B cell (primary cell): ENCODE results near the gene F2R. TPM values are rescaled to one million over a fixed set of nuclear protein-coding genes. Genes with fewer than 3 reads are reported as not detected.

ENCODE experiments used
- ATAC-seq: fragments of 200-7000 bp; cut with Tn5 transposase; one replicate; pipeline ENCODE4 v1.10.0; 2021; ENCODE audit warnings: low read depth, mild to moderate bottlenecking, moderate number of reproducible peaks, moderate library complexity
- CTCF ChIA-PET: fragments of 350-600 bp; sonication (Branson Sonifier 250); formaldehyde crosslinking; loops from one replicate; lab custom pipeline; 2021; ENCODE audit warnings: antibody characterized with exemption, inconsistent platforms; lab: Charles Lee
- POLR2A ChIA-PET: fragments of 350-600 bp; sonication (Branson Sonifier 250); formaldehyde crosslinking; loops from one replicate; lab custom pipeline; 2021; ENCODE audit warnings: antibody characterized with exemption; lab: Charles Lee
- DNase-seq: peaks from one replicate; pipeline ENCODE4 v3.0.0; 2013
- H2AFZ ChIP-seq: 2 replicates; pipeline ENCODE4 v1.6.1; 2012; ENCODE audit warnings: mild to moderate bottlenecking, low read depth, low read length; ENCODE audit not compliant: insufficient read depth, poor library complexity, severe bottlenecking
- H3K27ac ChIP-seq, 2 donors: 1 replicate in 1 of 2; 2 replicates in 1 of 2; pipeline ENCODE4 v1.5.1; 2012 to 2013; ENCODE audit warnings: low read length in 2 of 2, mild to moderate bottlenecking in 2 of 2, moderate library complexity in 1 of 2
- H3K27me3 ChIP-seq, 4 experiments: fragments of 200-600 bp in 1 of 4; sonication (generic) in 1 of 4; replicated peaks in 1 of 4; 1 replicate in 2 of 4; 2 replicates in 2 of 4; pipeline versions ENCODE4 v1.6.1 to v1.7.0; 2013 to 2016; ENCODE audit warnings: low read length in 3 of 4, mild to moderate bottlenecking in 2 of 4, mixed read lengths in 1 of 4, moderate library complexity in 1 of 4; ENCODE audit not compliant: insufficient read depth in 4 of 4, control insufficient read depth in 3 of 4; ENCODE audit errors: control extremely low read depth in 1 of 4
- H3K36me3 ChIP-seq, 2 experiments: replicated peaks in 1 of 2; 1 replicate in 1 of 2; 2 replicates in 1 of 2; pipeline versions ENCODE4 v1.6.1 to v1.7.1; 2013; ENCODE audit warnings: low read length in 1 of 2; ENCODE audit not compliant: insufficient read depth in 2 of 2, control insufficient read depth in 1 of 2; ENCODE audit errors: control extremely low read depth in 1 of 2, extremely low read depth in 1 of 2
- H3K4me1 ChIP-seq, 2 donors: fragments of 200-600 bp in 1 of 2; sonication (generic) in 1 of 2; 1 replicate in 1 of 2; 2 replicates in 1 of 2; pipeline versions ENCODE4 v1.5.1 to v1.6.1; 2013 to 2017; ENCODE audit warnings: low read length in 2 of 2; ENCODE audit not compliant: control insufficient read depth in 2 of 2, insufficient read depth in 2 of 2
- H3K4me2 ChIP-seq: replicated peaks from 2 replicates; pipeline ENCODE3; 2012; ENCODE audit warnings: mild to moderate bottlenecking, low read depth, low read length; ENCODE audit not compliant: poor library complexity, severe bottlenecking
- H3K4me3 ChIP-seq, 5 experiments: fragments of 200-600 bp in 1 of 5; sonication (generic) in 1 of 5; 1 replicate in 3 of 5; 2 replicates in 2 of 5; pipeline versions ENCODE4 v1.5.1 to v1.7.0; 2011 to 2016; ENCODE audit warnings: low read length in 4 of 5, mild to moderate bottlenecking in 4 of 5, low read depth in 2 of 5, control low read depth in 1 of 5, moderate library complexity in 1 of 5; ENCODE audit not compliant: insufficient read depth in 1 of 5; ENCODE audit errors: control extremely low read depth in 1 of 5, extremely low read depth in 1 of 5
- H3K79me2 ChIP-seq: fragments of 200-600 bp; sonication (generic); one replicate; pipeline ENCODE4 v1.6.0; 2016; ENCODE audit warnings: low read length; ENCODE audit not compliant: control insufficient read depth, insufficient read depth
- H3K9ac ChIP-seq: fragments of 200-600 bp; sonication (generic); 2 replicates; pipeline ENCODE4 v1.6.1; 2017; ENCODE audit warnings: mild to moderate bottlenecking, low read length, moderate library complexity
- H3K9me3 ChIP-seq, 3 donors: one replicate each; pipeline versions ENCODE4 v1.6.1 to v1.7.1; 2013; ENCODE audit warnings: low read length in 2 of 3; ENCODE audit not compliant: control insufficient read depth in 2 of 3, insufficient read depth in 1 of 3; ENCODE audit errors: control extremely low read depth in 1 of 3
- H4K20me1 ChIP-seq: 2 replicates; pipeline ENCODE4 v1.6.0; 2012; ENCODE audit warnings: mild to moderate bottlenecking, low read length; ENCODE audit not compliant: insufficient read depth, control insufficient read depth, poor library complexity, severe bottlenecking
- H3K27ac Mint-ChIP-seq: one replicate; pipeline ENCODE4 v1.8.0; 2021; ENCODE audit warnings: mixed read lengths
- H3K27me3 Mint-ChIP-seq: one replicate; pipeline ENCODE4 v1.8.0; 2021; ENCODE audit warnings: mixed read lengths
- H3K4me1 Mint-ChIP-seq: one replicate; pipeline ENCODE4 v1.8.0; 2021; ENCODE audit warnings: mixed read lengths
- H3K4me3 Mint-ChIP-seq: one replicate; pipeline ENCODE4 v1.8.0; 2021; ENCODE audit warnings: mixed read lengths
- H3K9me3 Mint-ChIP-seq: one replicate; pipeline ENCODE4 v1.8.0; 2022; ENCODE audit warnings: mixed read lengths; ENCODE audit not compliant: insufficient read depth
- EZH2 ChIP-seq: IDR thresholded peaks from 2 replicates; pipeline ENCODE4 v1.6.1; 2012; ENCODE audit warnings: borderline replicate concordance, low read depth, mild to moderate bottlenecking, moderate library complexity, low read length; ENCODE audit not compliant: insufficient read depth, poor library complexity, severe bottlenecking
- WGBS: methylation state at CpG from one replicate; pipeline ENCODE4 v1.1.5; 2013; ENCODE audit warnings: missing lambda C conversion rate; ENCODE audit not compliant: insufficient coverage; 5-methylcytosine and 5-hydroxymethylcytosine counted together
- intact Hi-C: fragments of 100-400 bp; cut with micrococcal nuclease; formaldehyde crosslinking; loops from one replicate; pipeline ENCODE4 v1.10.0; 2022
- polyA plus RNA-seq: library from polyadenylated mRNA; depleted of rRNA; stranded (reverse); fragments of >200 nt; gene quantifications from 2 replicates; pipeline ENCODE4 v1.2.3, GENCODE V29; 2012
- total RNA-seq, 2 donors: library from RNA; stranded (reverse); fragments of 120-200 nt in 1 of 2; gene quantifications; 1 replicate in 1 of 2; 2 replicates in 1 of 2; pipeline versions ENCODE4 v1.2.3 to v1.2.4, GENCODE V29; 2013 to 2022
- TF ChIP-seq, protein P1 (sequence below): fragments of 200-600 bp; IDR thresholded peaks from one replicate; pipeline ENCODE4 v1.8.0; 2022; ENCODE audit warnings: antibody characterized with exemption, mild to moderate bottlenecking

F2R gene
- total and polyA plus RNA-seq, 2 donors (not counting 1 experiment from before 2014, with no cell fraction given), result 0.25 to 1.4 TPM

DNA sequence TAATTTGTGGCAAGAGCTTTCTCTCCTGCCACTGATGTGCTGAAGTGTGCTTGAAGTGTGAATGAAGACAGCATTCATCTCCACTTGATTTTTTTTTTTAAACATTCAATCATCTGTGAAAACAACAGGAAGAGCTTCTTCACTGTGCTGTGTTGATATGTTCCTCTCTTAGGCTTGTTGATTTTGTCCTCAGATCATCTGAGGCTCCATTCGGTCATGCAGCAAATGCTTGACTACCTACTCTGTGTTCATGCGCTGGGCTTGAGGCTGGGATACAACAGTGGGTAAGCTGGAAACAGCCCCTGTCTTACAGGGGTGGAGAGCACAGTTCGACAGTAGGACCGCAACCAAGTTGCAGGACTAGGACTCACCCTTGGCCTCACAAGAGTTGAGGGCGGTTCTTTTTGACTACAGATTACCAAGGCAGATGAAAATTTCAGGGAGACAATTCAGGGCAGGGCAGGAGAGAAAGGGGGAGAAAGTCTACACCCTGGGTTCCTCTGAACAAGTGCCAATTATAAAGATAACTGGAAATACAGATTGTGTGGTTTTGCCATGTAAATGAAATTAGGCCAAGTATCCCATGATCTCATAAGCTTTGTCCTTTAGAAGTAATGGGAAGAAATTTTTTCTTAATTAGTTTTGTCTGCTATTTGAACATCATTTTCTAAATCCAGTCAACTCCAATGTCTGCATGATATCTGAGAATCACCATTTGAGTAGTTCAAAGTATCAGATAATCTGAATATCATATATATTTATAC is 31.0 kb upstream of the F2R start:
- H3K4me3 ChIP-seq, result no peak overlapping the region
- no peaks in the 10 kb centered on the region for H3K79me2 ChIP-seq
- Mint-ChIP-seq H3K9me3 (no peaks in the 10 kb centered on the region), H3K4me3 (no peak overlapping the region), H3K4me1 (peaks cover 12% of the 10 kb centered on the region), H3K27ac (no peak overlapping the region), H3K27me3 (peaks cover under 1% of the 10 kb centered on the region)
- H3K27ac ChIP-seq, result no peak overlapping the region
- DNase-seq, result no peak
- no peak for ATAC-seq
- whole genome bisulfite sequencing, result 79% methylated on average over 5 of the region's 5 CpGs
- H3K9ac ChIP-seq, result no peak overlapping the region
- no peaks in the 10 kb centered on the region for H3K27me3 ChIP-seq
- ChIA-PET POLR2A (no interaction called here), CTCF (no interaction called here)
- no peak overlapping the region for H3K4me2 ChIP-seq
- H3K36me3 ChIP-seq, result peaks cover 0 to 10% of the 10 kb centered on the region in 2 experiments
- H4K20me1 ChIP-seq, result no peaks in the 10 kb centered on the region
- H3K4me1 ChIP-seq, result peaks cover 3 to 8% of the 10 kb centered on the region in 2 donors
- H2AFZ ChIP-seq, result peak overlapping the region; percentile 3
- intact Hi-C loops, result no loop called here
- no peaks in the 10 kb centered on the region for H3K9me3 ChIP-seq
- no peak for TF ChIP-seq EZH2
- TF ChIP-seq, protein P1, sequence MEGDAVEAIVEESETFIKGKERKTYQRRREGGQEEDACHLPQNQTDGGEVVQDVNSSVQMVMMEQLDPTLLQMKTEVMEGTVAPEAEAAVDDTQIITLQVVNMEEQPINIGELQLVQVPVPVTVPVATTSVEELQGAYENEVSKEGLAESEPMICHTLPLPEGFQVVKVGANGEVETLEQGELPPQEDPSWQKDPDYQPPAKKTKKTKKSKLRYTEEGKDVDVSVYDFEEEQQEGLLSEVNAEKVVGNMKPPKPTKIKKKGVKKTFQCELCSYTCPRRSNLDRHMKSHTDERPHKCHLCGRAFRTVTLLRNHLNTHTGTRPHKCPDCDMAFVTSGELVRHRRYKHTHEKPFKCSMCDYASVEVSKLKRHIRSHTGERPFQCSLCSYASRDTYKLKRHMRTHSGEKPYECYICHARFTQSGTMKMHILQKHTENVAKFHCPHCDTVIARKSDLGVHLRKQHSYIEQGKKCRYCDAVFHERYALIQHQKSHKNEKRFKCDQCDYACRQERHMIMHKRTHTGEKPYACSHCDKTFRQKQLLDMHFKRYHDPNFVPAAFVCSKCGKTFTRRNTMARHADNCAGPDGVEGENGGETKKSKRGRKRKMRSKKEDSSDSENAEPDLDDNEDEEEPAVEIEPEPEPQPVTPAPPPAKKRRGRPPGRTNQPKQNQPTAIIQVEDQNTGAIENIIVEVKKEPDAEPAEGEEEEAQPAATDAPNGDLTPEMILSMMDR, result no peak

DNA sequence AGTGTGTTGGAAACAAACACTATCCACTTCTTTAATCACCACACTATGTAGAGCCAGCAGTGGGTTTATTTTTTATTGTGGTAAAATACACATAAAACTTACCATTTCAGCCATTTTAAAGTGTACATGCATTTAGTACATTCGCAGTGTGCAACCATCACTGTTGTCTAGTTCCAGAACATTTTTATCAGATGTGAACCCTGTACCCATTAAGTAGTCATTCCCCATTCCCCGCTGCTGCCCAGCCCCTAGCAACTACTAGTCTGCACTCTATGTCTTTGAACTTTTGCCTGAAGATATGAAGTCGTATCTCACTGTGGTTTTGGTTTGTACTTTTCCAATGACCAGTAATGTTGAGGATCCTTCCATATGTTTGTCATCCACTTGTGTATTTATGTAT is 30.2 kb upstream of the F2R start:
- Mint-ChIP-seq H3K27ac (no peak overlapping the region), H3K9me3 (no peaks in the 10 kb centered on the region)
- WGBS, result 100% methylated on average over 2 of the region's 3 CpGs

More for the DNA sequence above, 30.2 kb upstream of the F2R start:
- no peak overlapping the region for H3K27ac ChIP-seq
- no peaks in the 10 kb centered on the region for H3K79me2 ChIP-seq
- H2AFZ ChIP-seq, result no peak overlapping the region
- ATAC-seq (no peak), DNase-seq (no peak)
- H3K9ac ChIP-seq, result no peak overlapping the region
- no peak overlapping the region for H3K4me2 ChIP-seq
- ChIA-PET CTCF (no interaction called here), POLR2A (no interaction called here)
- no peak overlapping the region for H3K4me3 ChIP-seq
- no peaks in the 10 kb centered on the region for H3K27me3 ChIP-seq
- H4K20me1 ChIP-seq, result no peaks in the 10 kb centered on the region
- TF ChIP-seq, protein P1, result no peak
- no peak for TF ChIP-seq EZH2
- H3K36me3 ChIP-seq, result peaks cover 0 to 10% of the 10 kb centered on the region in 2 experiments
- intact Hi-C loops, result no loop called here
- H3K9me3 ChIP-seq, result no peaks in the 10 kb centered on the region
- no peak overlapping the region for H3K4me3 Mint-ChIP-seq
- no peaks in the 10 kb centered on the region for H3K27me3 Mint-ChIP-seq
- peaks cover 3 to 8% of the 10 kb centered on the region in 2 donors for H3K4me1 ChIP-seq
- peaks cover 12% of the 10 kb centered on the region for H3K4me1 Mint-ChIP-seq
